ENCODE measurements around the gene MDP1.

MDP1 gene

GRCh38 chr14:24261256-24261968 is 45.5 kb upstream of the MDP1 start:
- TF ChIP-seq REST (IDR thresholded peaks at IDR 0.05; ENCODE audit: insufficient read depth in 1 of 2, low read depth in 2 of 2, low read length in 2 of 2) (no peak), FOXP2 (optimal IDR thresholded peaks at IDR 0.05; ENCODE audit: borderline replicate concordance, extremely low read depth, extremely low read length, insufficient read depth) (no peak), TAF1 (IDR thresholded peaks at IDR 0.05; ENCODE audit: borderline replicate concordance, insufficient read depth, low read length) (no peak), POLR2AphosphoS5 (IDR thresholded peaks at IDR 0.05; ENCODE audit: low read depth, low read length) (no peak), SIN3A (IDR thresholded peaks at IDR 0.05; ENCODE audit: borderline replicate concordance, insufficient read depth, low read length) (no peak)

- no peak for TF ChIP-seq FOXP2 (optimal IDR thresholded peaks at IDR 0.05; ENCODE audit: borderline replicate concordance, extremely low read depth, extremely low read length, insufficient read depth)
- TF ChIP-seq REST (IDR thresholded peaks at IDR 0.05; ENCODE audit: insufficient read depth in 1 of 2, low read depth in 2 of 2, low read length in 2 of 2) = no peak
- TF ChIP-seq POLR2AphosphoS5 (IDR thresholded peaks at IDR 0.05; ENCODE audit: low read depth, low read length) = no peak
- TF ChIP-seq TAF1 (IDR thresholded peaks at IDR 0.05; ENCODE audit: borderline replicate concordance, insufficient read depth, low read length) = no peak
- TF ChIP-seq SIN3A (IDR thresholded peaks at IDR 0.05; ENCODE audit: borderline replicate concordance, insufficient read depth, low read length) = no peak
Measured at GRCh38 chr14:24260780-24261157, 44.9 kb upstream of the MDP1 start.

- TF ChIP-seq POLR2AphosphoS5 (IDR thresholded peaks at IDR 0.05; ENCODE audit: low read depth, low read length) = no peak
- TF ChIP-seq FOXP2 (optimal IDR thresholded peaks at IDR 0.05; ENCODE audit: borderline replicate concordance, extremely low read depth, extremely low read length, insufficient read depth) = no peak
- no peak for TF ChIP-seq TAF1 (IDR thresholded peaks at IDR 0.05; ENCODE audit: borderline replicate concordance, insufficient read depth, low read length)
- TF ChIP-seq REST (IDR thresholded peaks at IDR 0.05; ENCODE audit: insufficient read depth in 1 of 2, low read depth in 2 of 2, low read length in 2 of 2) = no peak
Measured at GRCh38 chr14:24260026-24260779, 44.3 kb upstream of the MDP1 start.

- no peak for TF ChIP-seq FOXP2 (optimal IDR thresholded peaks at IDR 0.05; ENCODE audit: borderline replicate concordance, extremely low read depth, extremely low read length, insufficient read depth)
- TF ChIP-seq SIN3A (IDR thresholded peaks at IDR 0.05; ENCODE audit: borderline replicate concordance, insufficient read depth, low read length) = no peak
- no peak for TF ChIP-seq POLR2AphosphoS5 (IDR thresholded peaks at IDR 0.05; ENCODE audit: low read depth, low read length)
- no peak for TF ChIP-seq TAF1 (IDR thresholded peaks at IDR 0.05; ENCODE audit: borderline replicate concordance, insufficient read depth, low read length)
- no peak for TF ChIP-seq REST (IDR thresholded peaks at IDR 0.05; ENCODE audit: insufficient read depth in 1 of 2, low read depth in 2 of 2, low read length in 2 of 2)
Measured at GRCh38 chr14:24259282-24260025, 43.6 kb upstream of the MDP1 start.
